ENCODE data around the gene AATF. TPM values are rescaled to one million over a fixed set of nuclear protein-coding genes. Genes with fewer than 3 reads are reported as not detected.

The AATF gene
- total RNA-seq, 4 donors from 2014 or later = 26.5 to 36.2 (median 30.1) TPM

DNA sequence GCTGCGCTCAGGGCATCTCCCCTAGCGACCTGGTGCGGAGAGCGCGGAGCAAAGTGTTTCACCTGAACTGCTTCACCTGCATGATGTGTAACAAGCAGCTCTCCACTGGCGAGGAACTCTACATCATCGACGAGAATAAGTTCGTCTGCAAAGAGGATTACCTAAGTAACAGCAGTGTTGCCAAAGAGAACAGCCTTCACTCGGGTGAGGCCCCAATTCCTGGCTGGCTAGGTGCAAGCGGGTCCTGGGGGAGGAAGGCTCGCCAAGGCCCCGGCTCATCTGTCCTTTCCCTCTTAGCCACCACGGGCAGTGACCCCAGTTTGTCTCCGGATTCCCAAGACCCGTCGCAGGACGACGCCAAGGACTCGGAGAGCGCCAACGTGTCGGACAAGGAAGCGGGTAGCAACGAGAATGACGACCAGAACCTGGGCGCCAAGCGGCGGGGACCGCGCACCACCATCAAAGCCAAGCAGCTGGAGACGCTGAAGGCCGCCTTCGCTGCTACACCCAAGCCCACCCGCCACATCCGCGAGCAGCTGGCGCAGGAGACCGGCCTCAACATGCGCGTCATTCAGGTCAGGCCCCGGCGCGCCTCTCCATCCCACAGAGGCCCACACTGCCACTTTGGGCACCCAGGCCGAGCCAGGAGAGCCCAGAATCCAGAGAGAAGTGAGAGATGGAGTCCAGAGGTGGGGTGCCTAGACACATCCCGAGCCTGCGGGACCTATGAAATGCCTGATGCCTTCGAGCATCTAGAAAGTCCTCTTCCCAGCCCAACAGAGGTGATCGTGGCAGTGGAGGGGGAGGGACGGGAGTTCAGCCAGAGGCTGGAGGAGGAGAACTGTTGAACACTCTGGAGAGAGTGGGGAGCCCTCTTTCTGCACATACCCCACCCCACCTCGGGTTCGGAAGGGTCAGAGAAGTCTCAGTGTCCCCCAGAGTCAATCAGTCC is 8.2 kb upstream of the AATF start:
- Histone ChIP-seq H3K4me3 (no peak overlapping the region), H3K9me3 (no peaks in the 10 kb centered on the region), H3K27ac (no peak overlapping the region), H3K4me1 (peaks cover 0 to 69% (median 37%) of the 10 kb centered on the region in 4 donors), H3K36me3 (no peaks in the 10 kb centered on the region), H3K27me3 (peaks cover 4 to 100% of the 10 kb centered on the region in 2 donors)
- DNase-seq (ENCODE audit: low spot score in 2 of 2) = no peak
- 6 to 9% methylated on average over 40 to 50 of the region's 52 CpGs for WGBS, 2 donors
- TF ChIP-seq POLR2A (IDR thresholded peaks at IDR 0.05) (no peak), EP300 (IDR thresholded peaks at IDR 0.05) (no peak)
- TF ChIP-seq, protein P1, sequence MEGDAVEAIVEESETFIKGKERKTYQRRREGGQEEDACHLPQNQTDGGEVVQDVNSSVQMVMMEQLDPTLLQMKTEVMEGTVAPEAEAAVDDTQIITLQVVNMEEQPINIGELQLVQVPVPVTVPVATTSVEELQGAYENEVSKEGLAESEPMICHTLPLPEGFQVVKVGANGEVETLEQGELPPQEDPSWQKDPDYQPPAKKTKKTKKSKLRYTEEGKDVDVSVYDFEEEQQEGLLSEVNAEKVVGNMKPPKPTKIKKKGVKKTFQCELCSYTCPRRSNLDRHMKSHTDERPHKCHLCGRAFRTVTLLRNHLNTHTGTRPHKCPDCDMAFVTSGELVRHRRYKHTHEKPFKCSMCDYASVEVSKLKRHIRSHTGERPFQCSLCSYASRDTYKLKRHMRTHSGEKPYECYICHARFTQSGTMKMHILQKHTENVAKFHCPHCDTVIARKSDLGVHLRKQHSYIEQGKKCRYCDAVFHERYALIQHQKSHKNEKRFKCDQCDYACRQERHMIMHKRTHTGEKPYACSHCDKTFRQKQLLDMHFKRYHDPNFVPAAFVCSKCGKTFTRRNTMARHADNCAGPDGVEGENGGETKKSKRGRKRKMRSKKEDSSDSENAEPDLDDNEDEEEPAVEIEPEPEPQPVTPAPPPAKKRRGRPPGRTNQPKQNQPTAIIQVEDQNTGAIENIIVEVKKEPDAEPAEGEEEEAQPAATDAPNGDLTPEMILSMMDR (IDR thresholded peaks at IDR 0.05) = no peak

DNA sequence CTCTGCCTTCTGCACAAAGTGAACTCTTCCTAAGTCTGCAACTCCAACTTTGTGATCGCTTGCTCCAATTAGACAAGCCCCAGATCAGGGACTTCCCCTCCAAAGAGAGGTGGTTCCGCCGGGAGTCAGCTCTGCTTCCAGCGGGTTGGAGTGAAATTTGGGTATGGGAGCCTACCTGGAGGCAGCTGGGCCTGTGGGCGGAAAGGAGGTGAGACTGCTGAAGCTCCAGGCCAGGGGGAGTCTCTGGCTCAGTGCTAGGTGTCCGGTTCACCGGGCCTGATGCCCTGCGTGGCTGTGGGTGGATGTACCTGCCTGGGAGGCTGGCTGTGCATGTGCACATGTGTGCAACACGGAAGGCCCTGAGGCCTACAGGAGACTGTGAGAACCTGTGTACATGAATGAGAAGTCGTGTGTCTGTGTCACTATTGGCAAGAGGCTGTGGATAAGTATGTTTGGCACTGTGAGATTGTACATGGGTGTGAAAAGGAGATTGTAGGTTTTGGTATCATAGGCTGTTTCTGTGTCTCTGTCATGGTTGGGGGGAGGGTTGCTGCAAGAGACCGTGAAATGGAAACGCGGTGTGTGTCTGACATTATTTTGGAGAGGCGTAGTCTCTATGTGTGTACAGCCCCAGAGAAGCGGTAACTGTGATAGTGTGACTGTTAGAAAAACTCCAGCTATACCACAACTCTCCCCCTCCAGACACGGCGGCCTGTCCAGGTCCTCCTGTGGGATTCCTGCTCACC is 7.3 kb upstream of the AATF start:
- DNase-seq (ENCODE audit: low spot score in 2 of 2) = no peak
- Histone ChIP-seq H3K27ac (no peak overlapping the region), H3K4me3 (no peak overlapping the region), H3K9me3 (no peaks in the 10 kb centered on the region), H3K36me3 (no peaks in the 10 kb centered on the region), H3K4me1 (peaks cover 0 to 61% (median 29%) of the 10 kb centered on the region in 4 donors), H3K27me3 (peaks cover 4 to 100% of the 10 kb centered on the region in 2 donors)
- WGBS, 2 donors = 12 to 16% methylated on average over 14 to 17 of the region's 17 CpGs
- TF ChIP-seq POLR2A (IDR thresholded peaks at IDR 0.05) (no peak), EP300 (IDR thresholded peaks at IDR 0.05) (no peak)

DNA sequence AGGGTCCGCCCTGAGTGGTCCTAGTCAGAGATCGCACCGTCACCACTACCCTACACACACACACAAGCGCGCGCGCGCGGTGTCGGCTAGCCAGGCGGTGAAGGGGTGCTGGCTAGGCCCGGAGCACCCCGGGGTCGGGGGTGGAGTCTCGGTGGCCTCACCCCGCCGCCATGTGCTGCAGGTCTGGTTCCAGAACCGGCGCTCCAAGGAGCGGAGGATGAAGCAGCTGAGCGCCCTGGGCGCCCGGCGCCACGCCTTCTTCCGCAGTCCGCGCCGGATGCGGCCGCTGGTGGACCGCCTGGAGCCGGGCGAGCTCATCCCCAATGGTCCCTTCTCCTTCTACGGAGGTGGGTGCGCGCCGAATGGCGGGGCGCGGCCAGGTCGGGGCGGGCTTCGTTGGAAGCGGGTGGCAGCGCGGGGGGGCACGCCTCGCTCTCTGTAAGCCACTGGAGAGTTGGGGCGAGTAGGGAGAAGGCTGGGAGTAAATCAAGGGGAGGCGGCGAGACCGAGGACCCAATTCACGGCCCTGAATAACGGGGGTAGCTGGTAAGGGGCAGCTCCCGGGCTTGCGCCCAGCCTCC is 6.6 kb upstream of the AATF start:
- no peak for DNase-seq (ENCODE audit: low spot score in 2 of 2)
- TF ChIP-seq EP300 (IDR thresholded peaks at IDR 0.05) (no peak), POLR2A (IDR thresholded peaks at IDR 0.05) (no peak)
- TF ChIP-seq, protein P1 (IDR thresholded peaks at IDR 0.05) = no peak
- H3K4me1 ChIP-seq = peaks cover 0 to 54% (median 22%) of the 10 kb centered on the region in 4 donors
- no peaks in the 10 kb centered on the region for H3K36me3 ChIP-seq
- peaks cover 4 to 100% of the 10 kb centered on the region in 2 donors for H3K27me3 ChIP-seq
- H3K9me3 ChIP-seq = no peaks in the 10 kb centered on the region
- H3K27ac ChIP-seq = no peak overlapping the region
- 3 to 6% methylated on average over 31 to 49 of the region's 57 CpGs for WGBS, 2 donors
- H3K4me3 ChIP-seq = peak overlapping the region in 1 of 4 donors; percentile 16

DNA sequence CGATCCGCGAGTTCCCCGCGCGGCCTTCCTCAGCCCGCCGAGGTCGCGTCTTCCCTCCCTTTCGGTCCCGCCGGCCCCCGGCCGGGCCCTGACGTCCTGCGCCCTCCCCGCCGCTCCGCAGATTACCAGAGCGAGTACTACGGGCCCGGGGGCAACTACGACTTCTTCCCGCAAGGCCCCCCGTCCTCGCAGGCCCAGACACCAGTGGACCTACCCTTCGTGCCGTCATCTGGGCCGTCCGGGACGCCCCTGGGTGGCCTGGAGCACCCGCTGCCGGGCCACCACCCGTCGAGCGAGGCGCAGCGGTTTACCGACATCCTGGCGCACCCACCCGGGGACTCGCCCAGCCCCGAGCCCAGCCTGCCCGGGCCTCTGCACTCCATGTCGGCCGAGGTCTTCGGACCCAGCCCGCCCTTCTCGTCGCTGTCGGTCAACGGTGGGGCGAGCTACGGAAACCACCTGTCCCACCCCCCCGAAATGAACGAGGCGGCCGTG is 6.1 kb upstream of the AATF start:
- DNase-seq (ENCODE audit: low spot score in 2 of 2) = no peak
- Histone ChIP-seq H3K9me3 (no peaks in the 10 kb centered on the region), H3K36me3 (no peaks in the 10 kb centered on the region), H3K4me3 (peak overlapping the region in 1 of 4 donors; percentile 16), H3K27me3 (peaks cover 4 to 100% of the 10 kb centered on the region in 2 donors), H3K4me1 (peaks cover 0 to 49% (median 16%) of the 10 kb centered on the region in 4 donors), H3K27ac (no peak overlapping the region)
- 4 to 5% methylated on average over 21 to 58 of the region's 59 CpGs for WGBS, 2 donors
- TF ChIP-seq, protein P1 (IDR thresholded peaks at IDR 0.05) = no peak
- TF ChIP-seq POLR2A (IDR thresholded peaks at IDR 0.05) (no peak), EP300 (IDR thresholded peaks at IDR 0.05) (no peak)

Measured in tibial nerve (tissue), 4 donors.